ENCODE data around the gene HEATR5A. TPM values are rescaled to one million over a fixed set of nuclear protein-coding genes. Genes with fewer than 3 reads are reported as not detected.

HEATR5A gene
- total RNA-seq, 3 donors from 2014 or later, result 53.3 to 80.0 (median 56.8) TPM

Other genes with a start within 250 kb of the HEATR5A start
- 100 to 1,000 TPM; 124 to 160 (median 140) TPM for gene HECTD1, start 212.8 kb downstream of the HEATR5A start, total RNA-seq
- gene DTD2, start 37.0 kb upstream of the HEATR5A start, total RNA-seq, result 10 to 100 TPM; 11.3 to 14.6 (median 13.4) TPM
- not detected for gene GPR33, start 67.5 kb upstream of the HEATR5A start, total RNA-seq
- 10 to 100 TPM; 10.8 to 15.1 (median 12.0) TPM for gene NUBPL, start 140.9 kb upstream of the HEATR5A start, total RNA-seq

All from mucosa of descending colon (tissue), 3 donors.